Activated CD8-positive, alpha-beta memory T cell treated with anti-CD3 and anti-CD28 coated beads for 36 hours (primary cell): Measurements from ENCODE around the gene RXFP4. TPM values are rescaled to one million over a fixed set of nuclear protein-coding genes. Genes with fewer than 3 reads are reported as not detected.
"Not testable (repeated sequence)": the region's sequence is repeated elsewhere in the genome, so short reads cannot be mapped to it uniquely, and the experiment has no call there.

Source experiments
- CTCF ChIA-PET: fragments of 350-600 bp; sonication (Branson Sonifier 250); formaldehyde crosslinking; loops from one replicate; lab custom pipeline; 2021; ENCODE audit warnings: antibody characterized with exemption; lab: Charles Lee
- POLR2A ChIA-PET: fragments of 350-600 bp; sonication (Branson Sonifier 250); formaldehyde crosslinking; loops from one replicate; lab custom pipeline; 2021; ENCODE audit warnings: antibody characterized with exemption; lab: Charles Lee
- total RNA-seq, 2 experiments: library from RNA; stranded (reverse); gene quantifications; one replicate each; pipeline ENCODE4 v1.2.3, GENCODE V29; 2021

RXFP4 gene
- total RNA-seq = not detected

- POLR2A ChIA-PET = interaction anchor here (0.5 to 1.8 kb wide), 4 partner anchors 37 to 121 kb away, joined by 3 to 22 read pairs (median 10); partner anchors contain the start of gene ARHGEF2
- CTCF ChIA-PET = interaction anchor here (0.9 to 4.1 kb wide), 4 partner anchors 35 to 125 kb away, joined by 3 to 24 read pairs (median 4); partner anchors contain the start of gene ARHGEF2
These were observed at the start of gene RXFP4 for GRCh38 chr1:155940993-155941844. RXFP4 (plus strand) TSS chr1:155941638; CDS start chr1:155941710, 72 bp downstream.

DNA sequence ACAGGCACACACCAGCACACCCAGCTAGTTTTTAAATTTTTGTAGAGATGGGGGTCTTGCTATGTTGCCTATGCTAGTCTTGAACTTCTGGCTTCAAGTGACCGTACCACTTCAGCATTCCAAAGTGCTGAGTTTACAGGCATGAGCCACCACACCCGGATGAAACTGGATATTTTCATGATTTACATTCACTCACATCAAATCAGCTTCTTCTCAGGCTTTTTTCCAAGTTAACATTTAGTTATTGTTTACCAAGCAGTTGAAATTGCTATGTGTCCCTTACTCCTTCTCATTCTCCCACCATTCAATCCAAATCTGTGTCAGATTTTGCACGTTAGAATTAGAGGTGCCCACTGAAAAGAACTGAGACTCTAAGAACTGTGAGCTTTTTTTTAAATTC is 48.6 kb upstream of the RXFP4 start:
- CTCF ChIA-PET = no interaction called here
- POLR2A ChIA-PET = no interaction called here

DNA sequence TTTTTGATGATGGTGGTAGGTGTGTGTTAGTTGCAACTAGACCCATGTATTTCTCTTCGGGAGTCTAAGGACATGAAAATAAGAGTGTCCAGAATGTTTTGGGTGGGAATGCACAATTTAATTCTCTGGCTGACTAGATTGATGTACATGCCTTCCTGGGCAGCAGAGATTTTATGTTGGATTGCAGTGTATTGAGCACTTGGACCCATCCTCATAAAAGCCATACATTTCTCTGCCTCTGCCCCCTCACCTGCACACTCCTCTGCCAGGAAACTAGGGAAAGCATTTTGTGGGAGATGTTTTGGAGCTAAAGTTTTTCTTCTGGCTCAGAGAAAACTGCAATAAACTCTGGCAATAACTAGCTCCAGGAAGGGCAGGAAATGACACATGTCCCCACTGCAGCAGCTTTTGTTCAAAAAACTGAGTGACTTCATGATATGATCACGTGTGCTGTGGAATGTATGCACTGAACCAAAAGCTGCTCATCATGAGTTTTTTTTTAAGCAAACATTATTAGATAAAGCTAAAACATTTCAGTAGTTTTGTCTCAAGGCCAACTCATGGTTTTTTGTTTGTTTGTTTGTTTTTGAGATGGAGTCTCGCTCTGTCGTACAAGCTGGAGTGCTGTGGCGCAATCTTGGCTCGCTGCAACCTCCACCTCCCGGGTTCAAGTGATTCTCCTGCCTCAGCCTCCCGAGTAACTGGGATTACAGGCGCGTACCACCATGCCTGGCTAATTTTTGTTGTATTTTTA is 47.9 kb upstream of the RXFP4 start:
- ChIA-PET POLR2A (no interaction called here), CTCF (interaction anchor here (1.0 kb wide), 1 partner anchor 62 kb away, joined by 3 read pairs; no protein-coding TSS in a partner anchor)

DNA sequence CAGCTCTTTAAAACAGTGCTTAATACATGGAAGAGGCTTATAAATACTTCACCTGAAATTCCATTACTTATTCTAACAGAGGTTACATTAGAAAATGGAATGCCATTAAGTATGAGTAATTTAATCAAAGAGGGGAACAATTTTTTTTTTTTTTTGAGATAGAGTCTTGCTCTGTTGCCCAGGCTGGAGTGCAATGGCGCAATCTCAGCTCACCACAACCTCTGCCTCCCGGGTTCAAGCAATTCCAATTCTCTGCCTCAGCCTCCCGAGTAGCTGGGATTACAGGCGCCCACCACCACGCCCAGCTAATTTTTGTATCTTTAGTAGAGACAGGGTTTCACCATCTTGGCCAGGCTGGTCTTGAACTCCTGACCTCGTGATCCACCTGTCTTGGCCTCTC is 45.8 kb upstream of the RXFP4 start:
- POLR2A ChIA-PET = interaction anchor here (0.7 kb wide), 1 partner anchor 621 kb away, joined by 5 read pairs; no protein-coding TSS in a partner anchor
- CTCF ChIA-PET = interaction anchor here (0.7 to 0.9 kb wide), 2 partner anchors 15 to 635 kb away, joined by 3 read pairs; no protein-coding TSS in a partner anchor

DNA sequence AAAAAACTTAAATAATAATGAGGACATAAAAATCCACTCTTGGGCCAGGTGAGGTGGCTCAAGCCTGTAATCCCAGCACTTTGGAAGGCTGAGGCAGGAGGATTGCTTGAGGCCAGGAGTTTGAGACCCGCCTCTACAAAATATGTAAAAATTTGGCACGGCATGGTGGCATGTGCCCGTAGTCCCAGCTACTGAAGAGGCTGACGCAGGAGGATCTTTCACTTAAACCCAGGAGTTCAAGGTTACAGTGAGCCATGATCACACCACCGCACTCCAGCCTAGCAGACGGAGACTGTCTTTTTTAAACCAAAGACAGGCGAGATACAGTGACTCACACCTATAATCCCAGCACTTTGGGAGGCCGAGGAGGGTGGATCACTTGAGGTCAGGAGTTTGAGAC is 45.0 kb upstream of the RXFP4 start:
- POLR2A ChIA-PET = interaction anchor here (0.7 kb wide), 1 partner anchor 50 kb away, joined by 9 read pairs; no protein-coding TSS in a partner anchor
- CTCF ChIA-PET = not testable (repeated sequence)

DNA sequence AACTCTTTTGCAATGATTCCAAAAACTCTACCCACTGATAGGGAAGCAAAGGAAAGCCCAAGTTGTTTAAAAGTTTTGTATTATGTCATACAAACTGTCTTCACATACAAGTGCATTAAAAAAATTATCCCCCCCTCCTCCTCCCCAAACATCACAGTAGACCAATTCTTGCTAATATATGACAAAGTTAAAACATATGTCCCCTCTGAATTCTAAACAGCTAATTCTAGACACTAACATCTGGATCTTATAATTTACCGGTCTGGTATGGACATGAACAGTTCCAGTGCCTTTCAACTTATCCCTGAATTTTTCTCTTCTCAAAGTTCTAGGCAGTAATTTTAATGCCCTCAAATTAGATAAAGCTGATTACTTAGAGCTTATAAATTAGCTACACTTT is 43.7 kb upstream of the RXFP4 start:
- CTCF ChIA-PET = no interaction called here
- POLR2A ChIA-PET = no interaction called here

- ChIA-PET CTCF (interaction anchor here (1.2 kb wide), 1 partner anchor 39 kb away, joined by 3 read pairs; no protein-coding TSS in a partner anchor), POLR2A (interaction anchor here (1.0 kb wide), 1 partner anchor 70 kb away, joined by 3 read pairs; no protein-coding TSS in a partner anchor)
These were observed 42.5 kb upstream of the RXFP4 start for GRCh38 chr1:155898888-155899287.

DNA sequence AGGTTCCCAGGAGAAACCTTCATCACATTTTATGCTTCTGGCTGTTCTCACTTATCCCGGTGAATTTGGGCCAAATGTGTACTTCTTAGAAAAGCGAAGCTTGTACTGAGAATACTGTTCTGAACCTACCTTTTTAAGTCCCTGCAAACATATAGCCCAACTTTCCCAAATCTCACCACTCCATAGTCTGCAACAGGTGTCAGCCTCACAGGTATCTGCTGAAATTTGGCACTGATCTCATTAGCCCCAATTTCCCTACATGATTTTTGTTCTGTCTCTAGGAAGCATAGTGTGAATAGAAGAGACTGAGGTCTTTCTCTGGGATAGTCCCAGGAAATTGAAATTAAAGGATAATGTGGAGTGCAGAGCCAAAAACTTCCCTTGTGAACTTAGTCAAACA is 41.8 kb upstream of the RXFP4 start:
- ChIA-PET CTCF (no interaction called here), POLR2A (no interaction called here)

GRCh38 chr1:155900161-155900560 is 41.3 kb upstream of the RXFP4 start:
- CTCF ChIA-PET = no interaction called here
- POLR2A ChIA-PET = no interaction called here

DNA sequence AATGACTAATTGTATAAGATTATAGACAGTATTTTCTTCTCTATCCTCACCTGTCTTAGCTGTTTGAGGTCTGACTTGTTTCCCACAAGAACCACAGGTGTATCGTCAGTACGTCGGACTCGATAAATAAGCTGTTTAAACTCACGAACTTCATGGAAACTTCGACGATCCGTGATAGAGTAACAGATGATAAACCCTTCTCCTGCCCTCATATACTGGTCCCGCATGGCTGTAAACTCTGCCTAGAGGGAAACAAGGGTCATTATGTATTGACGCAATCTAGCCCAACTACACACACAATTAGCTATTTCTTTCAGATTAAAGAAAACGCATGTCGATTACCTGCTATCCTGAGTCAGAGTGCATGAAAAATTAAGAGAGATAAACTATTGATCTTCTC is 37.2 kb upstream of the RXFP4 start:
- POLR2A ChIA-PET = no interaction called here
- CTCF ChIA-PET = interaction anchor here (0.7 to 1.2 kb wide), 2 partner anchors 12 to 85 kb away, joined by 3 read pairs; no protein-coding TSS in a partner anchor

DNA sequence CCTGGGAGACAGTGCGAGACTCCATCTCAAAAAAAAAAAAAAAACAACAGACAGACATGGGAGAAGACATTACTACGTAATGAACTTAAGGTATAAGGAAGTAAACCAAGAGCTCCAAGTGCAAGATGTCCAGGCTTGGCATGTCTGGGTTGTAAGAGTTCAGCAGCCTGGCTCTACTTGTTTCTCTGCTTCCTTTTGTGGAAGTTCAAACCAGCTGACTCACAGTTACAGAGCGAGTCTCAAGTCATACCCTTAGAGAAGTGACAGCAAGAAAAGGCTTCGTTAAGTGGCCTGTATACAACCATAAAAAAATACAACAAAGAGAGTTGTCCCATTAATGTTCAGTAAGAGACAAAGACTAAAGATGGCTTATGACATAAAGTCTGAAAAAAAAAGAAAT is 31.5 kb upstream of the RXFP4 start:
- ChIA-PET POLR2A (interaction anchor here (0.5 kb wide), 1 partner anchor 68 kb away, joined by 3 read pairs; the partner anchor contains the start of gene ARHGEF2), CTCF (interaction anchor here (0.6 to 1.4 kb wide), 5 partner anchors 14 to 79 kb away, joined by 3 to 6 read pairs (median 4); partner anchors contain the start of gene SYT11)

DNA sequence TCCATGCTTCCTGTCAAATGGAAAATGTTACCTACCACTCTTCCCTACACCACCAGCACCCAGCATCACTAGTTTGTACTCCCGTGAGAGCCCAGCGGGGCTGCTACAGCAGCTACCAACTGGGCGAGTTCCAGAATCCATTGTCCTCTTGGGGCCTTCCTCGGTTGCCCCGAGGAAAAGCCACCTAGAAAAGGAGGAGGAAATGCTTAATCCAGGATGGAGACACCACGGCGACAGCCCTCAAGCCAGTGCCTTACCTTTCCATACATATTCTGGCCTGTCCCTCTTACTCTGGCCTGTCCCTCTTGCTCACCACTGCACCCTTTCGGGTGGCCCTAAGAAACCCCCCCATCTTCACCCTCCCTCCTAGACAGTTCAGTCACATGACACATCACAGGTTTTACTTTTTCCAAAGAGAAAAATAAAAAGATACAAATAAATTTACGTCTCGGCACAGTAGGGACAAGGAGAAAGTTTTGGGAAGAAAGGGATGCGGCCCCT is 30.8 kb upstream of the RXFP4 start:
- CTCF ChIA-PET = interaction anchor here (0.9 to 1.4 kb wide), 3 partner anchors 15 to 66 kb away, joined by 3 to 4 read pairs (median 3); no protein-coding TSS in a partner anchor
- POLR2A ChIA-PET = no interaction called here

DNA sequence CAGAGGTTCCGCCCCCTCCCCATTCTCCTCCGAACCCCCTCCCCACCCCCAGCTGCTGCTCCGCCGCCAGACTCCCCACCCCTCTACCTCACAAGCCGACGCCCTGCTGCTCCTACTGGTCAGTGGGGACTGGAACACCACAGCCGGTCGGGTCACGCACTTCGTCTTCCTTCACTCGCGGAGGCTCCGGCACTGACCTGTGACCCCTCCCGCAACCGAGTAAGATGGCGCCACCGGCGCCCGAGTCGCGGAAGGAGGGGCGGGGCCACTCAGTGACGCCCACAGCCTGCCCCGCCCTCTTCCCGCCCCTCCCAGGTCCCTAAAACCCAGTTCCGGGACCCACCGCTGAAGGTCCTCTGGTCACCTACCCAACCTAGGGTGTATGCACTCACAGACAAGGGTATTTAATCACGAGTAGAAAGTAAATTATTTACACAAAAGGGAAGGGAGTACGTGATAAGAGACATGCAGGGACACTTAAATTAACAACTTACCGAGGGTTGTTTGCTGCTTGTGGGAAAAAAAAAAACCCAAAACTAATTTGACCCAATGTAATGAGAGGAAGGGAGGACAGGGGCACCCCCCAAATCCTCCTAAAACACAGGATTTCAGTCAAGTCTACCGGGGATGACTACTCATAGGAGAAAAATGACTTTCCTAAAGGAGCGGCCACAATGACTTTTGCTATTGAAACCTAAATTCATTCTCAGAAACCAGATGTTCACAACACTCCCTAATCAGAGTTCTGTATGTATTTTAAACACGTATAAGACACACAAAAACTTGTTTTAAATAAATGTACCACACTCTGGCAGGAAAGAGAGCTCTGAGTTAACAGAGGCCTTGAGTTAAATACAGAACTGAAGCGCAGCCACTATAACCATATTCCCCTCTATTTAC is 30.0 kb upstream of the RXFP4 start, which contains the start of gene RIT1:
TSS of gene RIT1 (minus strand) at position 194 of the 900 bp plus-strand sequence. CDS start 588 bp downstream, outside the sequence.
- POLR2A ChIA-PET = no interaction called here
- CTCF ChIA-PET = interaction anchor here (1.0 kb wide), 1 partner anchor 65 kb away, joined by 3 read pairs; no protein-coding TSS in a partner anchor

DNA sequence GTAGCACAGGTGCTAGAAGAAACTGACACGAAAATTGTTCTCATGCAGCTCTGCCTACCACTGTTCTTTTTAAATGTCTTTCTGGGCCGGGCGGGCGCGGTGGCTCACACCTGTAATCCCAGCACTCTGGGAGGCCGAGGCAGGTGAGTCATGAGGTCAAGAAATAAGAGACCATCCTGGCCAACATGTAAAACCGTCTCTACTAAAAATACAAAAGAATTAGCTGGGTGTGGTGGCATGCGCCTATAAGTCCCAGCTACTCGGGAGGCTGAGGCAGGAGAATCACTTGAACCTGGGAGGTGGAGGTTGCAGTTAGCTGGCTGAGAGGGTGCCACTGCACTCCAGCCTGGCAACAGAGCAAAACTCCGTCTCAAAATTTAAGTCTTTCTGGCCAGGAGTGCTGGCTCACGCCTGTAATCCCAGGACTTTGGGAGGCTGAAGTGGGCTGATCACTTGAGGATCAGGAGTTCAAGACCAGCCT is 29.3 kb upstream of the RXFP4 start:
- ChIA-PET CTCF (no interaction called here), POLR2A (interaction anchor here (0.6 to 0.8 kb wide), 2 partner anchors 23 to 66 kb away, joined by 5 to 7 read pairs; no protein-coding TSS in a partner anchor)

GRCh38 chr1:155913969-155914757 is 27.3 kb upstream of the RXFP4 start:
- CTCF ChIA-PET = no interaction called here
- POLR2A ChIA-PET = interaction anchor here (0.7 kb wide), 1 partner anchor 214 kb away, joined by 3 read pairs; no protein-coding TSS in a partner anchor

- ChIA-PET POLR2A (interaction anchor here (0.6 to 0.8 kb wide), 3 partner anchors 13 to 58 kb away, joined by 6 to 7 read pairs (median 6); no protein-coding TSS in a partner anchor), CTCF (interaction anchor here (0.7 kb wide), 2 partner anchors 27 to 120 kb away, joined by 4 to 5 read pairs; no protein-coding TSS in a partner anchor)
These were observed 22.8 kb upstream of the RXFP4 start for GRCh38 chr1:155918660-155919059.

DNA sequence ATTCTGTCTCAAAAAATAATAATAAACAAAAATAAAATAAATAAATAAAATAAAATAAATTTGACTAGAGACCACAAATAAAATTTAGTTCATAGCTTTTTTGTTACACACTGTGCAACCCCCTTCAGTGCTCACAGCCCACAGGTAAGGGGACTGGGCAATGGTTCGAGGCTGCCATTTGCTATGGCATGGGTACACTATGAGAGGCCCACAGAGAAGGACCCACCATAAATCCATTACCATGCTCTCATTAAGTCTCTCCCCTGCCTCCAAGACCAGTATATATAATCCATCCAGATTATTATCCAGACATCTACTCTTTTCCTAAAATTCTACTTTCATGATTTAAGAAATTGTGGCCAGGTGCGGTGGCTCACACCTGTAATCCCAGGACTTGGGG is 21.6 kb upstream of the RXFP4 start:
- POLR2A ChIA-PET = interaction anchor here (1.1 kb wide), 2 partner anchors 14 to 26 kb away, joined by 3 read pairs; no protein-coding TSS in a partner anchor
- CTCF ChIA-PET = no interaction called here
